ENCODE results near the gene FMN1.

DNA sequence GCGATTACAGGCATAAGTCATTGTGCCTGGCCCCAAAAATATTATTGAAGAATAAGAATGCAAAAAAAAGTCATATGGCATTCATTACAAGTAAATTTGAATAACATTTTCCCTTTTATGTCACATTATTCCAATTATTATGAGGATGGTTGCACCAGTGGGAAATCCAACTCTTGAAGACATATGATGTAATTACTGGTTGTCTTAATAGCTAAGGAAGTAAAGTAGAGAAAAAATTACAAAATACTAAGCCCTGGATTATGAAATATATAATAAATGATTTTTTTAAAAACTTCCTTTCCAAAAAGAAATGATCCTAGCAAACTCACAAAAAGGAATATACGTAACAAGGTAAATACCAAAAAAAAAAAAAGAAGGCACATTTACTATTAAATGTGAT is 98.9 kb downstream of the FMN1 start:
- TF ChIP-seq, protein P1, sequence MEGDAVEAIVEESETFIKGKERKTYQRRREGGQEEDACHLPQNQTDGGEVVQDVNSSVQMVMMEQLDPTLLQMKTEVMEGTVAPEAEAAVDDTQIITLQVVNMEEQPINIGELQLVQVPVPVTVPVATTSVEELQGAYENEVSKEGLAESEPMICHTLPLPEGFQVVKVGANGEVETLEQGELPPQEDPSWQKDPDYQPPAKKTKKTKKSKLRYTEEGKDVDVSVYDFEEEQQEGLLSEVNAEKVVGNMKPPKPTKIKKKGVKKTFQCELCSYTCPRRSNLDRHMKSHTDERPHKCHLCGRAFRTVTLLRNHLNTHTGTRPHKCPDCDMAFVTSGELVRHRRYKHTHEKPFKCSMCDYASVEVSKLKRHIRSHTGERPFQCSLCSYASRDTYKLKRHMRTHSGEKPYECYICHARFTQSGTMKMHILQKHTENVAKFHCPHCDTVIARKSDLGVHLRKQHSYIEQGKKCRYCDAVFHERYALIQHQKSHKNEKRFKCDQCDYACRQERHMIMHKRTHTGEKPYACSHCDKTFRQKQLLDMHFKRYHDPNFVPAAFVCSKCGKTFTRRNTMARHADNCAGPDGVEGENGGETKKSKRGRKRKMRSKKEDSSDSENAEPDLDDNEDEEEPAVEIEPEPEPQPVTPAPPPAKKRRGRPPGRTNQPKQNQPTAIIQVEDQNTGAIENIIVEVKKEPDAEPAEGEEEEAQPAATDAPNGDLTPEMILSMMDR (IDR thresholded peaks at IDR 0.05): no peak
- TF ChIP-seq POLR2AphosphoS5 (IDR thresholded peaks at IDR 0.05; ENCODE audit: insufficient read depth in 1 of 2, low read depth in 1 of 2): no peak
- TF ChIP-seq POLR2A (IDR thresholded peaks at IDR 0.05): no peak

Data from vagina (tissue), 2 donors.